CD14-positive monocyte (primary cell): ENCODE measurements around the gene HRH4. TPM values are rescaled to one million over a fixed set of nuclear protein-coding genes. Genes with fewer than 3 reads are reported as not detected.

Experiments used
- DNase-seq, 3 donors: peaks; one replicate each; pipeline ENCODE4 v3.0.0-alpha.2; 2011 to 2022
- H2AFZ ChIP-seq: 2 replicates; pipeline ENCODE4 v1.6.0; 2012; ENCODE audit warnings: mild to moderate bottlenecking, low read depth, low read length, inconsistent platforms; ENCODE audit not compliant: insufficient read depth, poor library complexity, severe bottlenecking
- H3K27ac ChIP-seq, 2 donors: 1 replicate in 1 of 2; 2 replicates in 1 of 2; pipeline ENCODE4 v1.5.1; 2012 to 2013; ENCODE audit warnings: low read length in 2 of 2, control low read depth in 1 of 2, inconsistent platforms in 1 of 2, low read depth in 1 of 2, mild to moderate bottlenecking in 1 of 2
- H3K27me3 ChIP-seq, 2 donors: one replicate each; pipeline versions ENCODE4 v1.6.0 to v1.6.1; 2011 to 2013; ENCODE audit warnings: low read length in 2 of 2; ENCODE audit not compliant: control insufficient read depth in 2 of 2, insufficient read depth in 2 of 2
- H3K36me3 ChIP-seq, 2 donors: replicated peaks in 1 of 2; 1 replicate in 1 of 2; 2 replicates in 1 of 2; pipeline versions ENCODE4 v1.5.1 to v1.6.1; 2012 to 2013; ENCODE audit warnings: low read length in 2 of 2, control low read depth in 1 of 2, inconsistent platforms in 1 of 2, mild to moderate bottlenecking in 1 of 2; ENCODE audit not compliant: insufficient read depth in 2 of 2, control insufficient read depth in 1 of 2
- H3K4me1 ChIP-seq, 2 donors: 1 replicate in 1 of 2; 2 replicates in 1 of 2; pipeline versions ENCODE4 v1.5.1 to v1.6.1; 2012 to 2013; ENCODE audit warnings: low read length in 2 of 2, control low read depth in 1 of 2, inconsistent platforms in 1 of 2, mild to moderate bottlenecking in 1 of 2, moderate library complexity in 1 of 2; ENCODE audit not compliant: insufficient read depth in 2 of 2, control insufficient read depth in 1 of 2
- H3K4me2 ChIP-seq: replicated peaks from 2 replicates; pipeline ENCODE3; 2012; ENCODE audit warnings: low read length, moderate library complexity, mild to moderate bottlenecking; ENCODE audit not compliant: poor library complexity, severe bottlenecking; ENCODE audit errors: extremely low read depth
- H3K4me3 ChIP-seq, 3 experiments: fragments of 200-600 bp in 1 of 3; sonication (generic) in 1 of 3; replicated peaks in 1 of 3; 1 replicate in 2 of 3; 2 replicates in 1 of 3; pipeline ENCODE4 v1.5.1; 2011 to 2013; ENCODE audit warnings: low read length in 3 of 3, mild to moderate bottlenecking in 3 of 3, control low read depth in 2 of 3, low read depth in 2 of 3, inconsistent platforms in 1 of 3, moderate library complexity in 1 of 3
- H3K79me2 ChIP-seq: 2 replicates; pipeline ENCODE4 v1.6.0; 2012; ENCODE audit warnings: mild to moderate bottlenecking, control low read depth, inconsistent platforms, low read length, moderate library complexity; ENCODE audit not compliant: insufficient read depth
- H3K9ac ChIP-seq: 2 replicates; pipeline ENCODE4 v1.6.0; 2017; ENCODE audit warnings: low read length, mild to moderate bottlenecking; ENCODE audit not compliant: insufficient read depth, poor library complexity, severe bottlenecking
- H3K9me3 ChIP-seq, 2 donors: replicated peaks in 1 of 2; 1 replicate in 1 of 2; 2 replicates in 1 of 2; pipeline versions ENCODE4 v1.5.1 to v1.6.1; 2012 to 2013; ENCODE audit warnings: low read length in 2 of 2, control low read depth in 1 of 2; ENCODE audit not compliant: control insufficient read depth in 1 of 2, insufficient read depth in 1 of 2
- H4K20me1 ChIP-seq: 2 replicates; pipeline ENCODE4 v1.6.0; 2012; ENCODE audit warnings: mild to moderate bottlenecking, low read length, control low read depth, moderate library complexity; ENCODE audit not compliant: insufficient read depth
- H3K27ac Mint-ChIP-seq, 7 donors: one replicate each; pipeline ENCODE4 v1.8.0; 2020; ENCODE audit warnings: mild to moderate bottlenecking in 7 of 7, mixed read lengths in 7 of 7, moderate library complexity in 6 of 7, inconsistent platforms in 2 of 7
- H3K27me3 Mint-ChIP-seq, 3 donors: one replicate each; pipeline ENCODE4 v1.8.0; 2021 to 2022; ENCODE audit warnings: low read depth in 3 of 3, mild to moderate bottlenecking in 3 of 3, mixed read lengths in 3 of 3, moderate library complexity in 3 of 3, inconsistent platforms in 1 of 3
- H3K36me3 Mint-ChIP-seq, 2 donors: one replicate each; pipeline ENCODE4 v1.8.0; 2020; ENCODE audit warnings: mixed read lengths in 2 of 2, inconsistent platforms in 1 of 2, mild to moderate bottlenecking in 1 of 2
- H3K4me1 Mint-ChIP-seq: one replicate; pipeline ENCODE4 v1.8.0; 2020; ENCODE audit warnings: mild to moderate bottlenecking, mixed read lengths
- H3K4me3 Mint-ChIP-seq, 2 donors: one replicate each; pipeline ENCODE4 v1.8.0; 2020; ENCODE audit warnings: mild to moderate bottlenecking in 2 of 2, mixed read lengths in 2 of 2, moderate library complexity in 1 of 2
- H3K9me3 Mint-ChIP-seq, 7 donors: one replicate each; pipeline ENCODE4 v1.8.0; 2020 to 2022; ENCODE audit warnings: mixed read lengths in 7 of 7, mild to moderate bottlenecking in 6 of 7, moderate library complexity in 6 of 7, inconsistent platforms in 2 of 7
- WGBS: methylation state at CpG from one replicate; pipeline ENCODE4 v1.1.5; 2013; ENCODE audit warnings: missing lambda C conversion rate; ENCODE audit not compliant: insufficient coverage; 5-methylcytosine and 5-hydroxymethylcytosine counted together
- intact Hi-C, 2 donors: fragments of 100-400 bp; cut with micrococcal nuclease; formaldehyde crosslinking; loops; one replicate each; pipeline versions ENCODE4 v1.15.0 to v1.15.1; 2023
- polyA plus RNA-seq, 3 donors: library from polyadenylated mRNA; depleted of rRNA in 1 of 3; unstranded in 2 of 3; stranded (reverse) in 1 of 3; fragments of 300-500 nt in 2 of 3; fragments of >200 nt in 1 of 3; fragmentation: Illumina TruSeq in 2 of 3; gene quantifications; 1 replicate in 2 of 3; 2 replicates in 1 of 3; pipeline ENCODE4 v1.2.3, GENCODE V29; 2012 to 2021
- TF ChIP-seq, protein P1 (sequence below): fragments of 200-600 bp; IDR thresholded peaks from one replicate; pipeline ENCODE4 v1.8.0; 2022; ENCODE audit warnings: antibody characterized with exemption, mild to moderate bottlenecking

Gene HRH4
- polyA plus RNA-seq, 3 donors: 0.10 TPM; not detected in 2

DNA sequence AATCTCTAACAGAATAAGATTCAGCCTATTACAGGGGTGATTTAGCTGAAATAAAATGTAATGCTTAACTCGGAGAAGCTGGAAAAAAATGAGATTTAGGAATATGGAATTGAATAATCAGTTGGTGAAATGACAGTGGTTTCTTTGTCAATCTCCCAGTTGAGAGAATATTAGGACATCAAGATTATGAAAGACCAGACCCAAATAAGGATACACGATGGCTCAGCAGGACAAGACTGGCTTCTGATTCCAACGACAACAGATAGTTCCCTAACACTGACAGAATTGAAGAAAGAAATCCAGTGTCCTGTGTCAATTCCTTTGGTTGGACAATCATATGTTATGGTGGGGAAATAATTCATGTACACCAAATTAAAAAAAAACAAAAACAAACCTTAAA, 55.8 kb downstream of the HRH4 start:
- Histone ChIP-seq H3K9me3 (no peaks in the 10 kb centered on the region), H3K4me2 (no peak overlapping the region), H3K4me1 (peaks cover 0 to 2% of the 10 kb centered on the region in 2 donors), H3K36me3 (no peaks in the 10 kb centered on the region), H3K9ac (no peak overlapping the region), H3K27ac (no peak overlapping the region), H3K4me3 (no peak overlapping the region), H3K27me3 (no peaks in the 10 kb centered on the region), H4K20me1 (no peaks in the 10 kb centered on the region), H2AFZ (no peak overlapping the region), H3K79me2 (no peaks in the 10 kb centered on the region)
- intact Hi-C loops: no loop called here
- Mint-ChIP-seq H3K4me1 (peaks cover 18% of the 10 kb centered on the region), H3K27ac (no peak overlapping the region), H3K36me3 (no peaks in the 10 kb centered on the region), H3K4me3 (no peak overlapping the region), H3K27me3 (peaks cover 2% of the 10 kb centered on the region in 3 donors), H3K9me3 (peaks cover 0 to 3% (median 0%) of the 10 kb centered on the region in 7 donors)
- TF ChIP-seq, protein P1, sequence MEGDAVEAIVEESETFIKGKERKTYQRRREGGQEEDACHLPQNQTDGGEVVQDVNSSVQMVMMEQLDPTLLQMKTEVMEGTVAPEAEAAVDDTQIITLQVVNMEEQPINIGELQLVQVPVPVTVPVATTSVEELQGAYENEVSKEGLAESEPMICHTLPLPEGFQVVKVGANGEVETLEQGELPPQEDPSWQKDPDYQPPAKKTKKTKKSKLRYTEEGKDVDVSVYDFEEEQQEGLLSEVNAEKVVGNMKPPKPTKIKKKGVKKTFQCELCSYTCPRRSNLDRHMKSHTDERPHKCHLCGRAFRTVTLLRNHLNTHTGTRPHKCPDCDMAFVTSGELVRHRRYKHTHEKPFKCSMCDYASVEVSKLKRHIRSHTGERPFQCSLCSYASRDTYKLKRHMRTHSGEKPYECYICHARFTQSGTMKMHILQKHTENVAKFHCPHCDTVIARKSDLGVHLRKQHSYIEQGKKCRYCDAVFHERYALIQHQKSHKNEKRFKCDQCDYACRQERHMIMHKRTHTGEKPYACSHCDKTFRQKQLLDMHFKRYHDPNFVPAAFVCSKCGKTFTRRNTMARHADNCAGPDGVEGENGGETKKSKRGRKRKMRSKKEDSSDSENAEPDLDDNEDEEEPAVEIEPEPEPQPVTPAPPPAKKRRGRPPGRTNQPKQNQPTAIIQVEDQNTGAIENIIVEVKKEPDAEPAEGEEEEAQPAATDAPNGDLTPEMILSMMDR: no peak
- WGBS: 20% methylated on average over 1 of the region's 3 CpGs
- DNase-seq: peak in 1 of 3 donors; percentile 8

DNA sequence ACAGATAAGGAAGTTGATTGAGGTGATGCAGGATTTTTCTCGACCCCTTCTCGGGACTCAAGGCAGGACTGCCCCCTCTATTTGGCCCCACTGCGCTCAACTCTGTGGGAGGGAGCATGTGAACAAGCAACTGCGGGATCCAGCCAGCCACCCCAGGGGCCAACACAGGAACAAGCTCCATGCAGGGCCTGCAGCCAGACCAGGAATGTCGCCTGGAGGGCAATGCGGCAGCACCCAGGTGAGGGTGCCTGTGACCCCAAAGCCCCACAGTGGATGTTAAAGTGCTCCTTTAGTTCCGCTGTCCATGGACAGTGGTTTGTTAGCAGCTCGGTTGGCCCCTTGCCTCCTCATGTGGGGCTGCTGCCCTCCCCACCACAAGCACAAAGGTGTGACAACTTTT, 57.1 kb downstream of the HRH4 start:
- Histone ChIP-seq H3K36me3 (no peaks in the 10 kb centered on the region), H3K4me3 (no peak overlapping the region), H4K20me1 (no peaks in the 10 kb centered on the region), H3K27me3 (no peaks in the 10 kb centered on the region), H3K9me3 (no peaks in the 10 kb centered on the region), H3K9ac (no peak overlapping the region), H3K27ac (no peak overlapping the region), H2AFZ (no peak overlapping the region), H3K79me2 (no peaks in the 10 kb centered on the region), H3K4me1 (peaks cover 0 to 2% of the 10 kb centered on the region in 2 donors), H3K4me2 (no peak overlapping the region)
- peaks cover 2% of the 10 kb centered on the region in 3 donors for H3K27me3 Mint-ChIP-seq
- H3K4me1 Mint-ChIP-seq: peaks cover 18% of the 10 kb centered on the region
- peaks cover 0 to 3% (median 0%) of the 10 kb centered on the region in 7 donors for H3K9me3 Mint-ChIP-seq
- TF ChIP-seq, protein P1: no peak
- 99% methylated on average over 7 of the region's 8 CpGs for WGBS
- H3K27ac Mint-ChIP-seq: no peak overlapping the region
- no peaks in the 10 kb centered on the region for H3K36me3 Mint-ChIP-seq
- intact Hi-C loops: no loop called here
- H3K4me3 Mint-ChIP-seq: no peak overlapping the region
- DNase-seq: no peak
